GM19395 (cell line): Measurements from ENCODE around the gene MTHFD1L.

Source experiments
- ATAC-seq: cut with Tn5 transposase; IDR thresholded peaks from one replicate; pipeline ENCODE4 v1.9.1; 2021; ENCODE audit warnings: mild to moderate bottlenecking, moderate library complexity; ENCODE audit not compliant: unreplicated experiment

The MTHFD1L gene

DNA sequence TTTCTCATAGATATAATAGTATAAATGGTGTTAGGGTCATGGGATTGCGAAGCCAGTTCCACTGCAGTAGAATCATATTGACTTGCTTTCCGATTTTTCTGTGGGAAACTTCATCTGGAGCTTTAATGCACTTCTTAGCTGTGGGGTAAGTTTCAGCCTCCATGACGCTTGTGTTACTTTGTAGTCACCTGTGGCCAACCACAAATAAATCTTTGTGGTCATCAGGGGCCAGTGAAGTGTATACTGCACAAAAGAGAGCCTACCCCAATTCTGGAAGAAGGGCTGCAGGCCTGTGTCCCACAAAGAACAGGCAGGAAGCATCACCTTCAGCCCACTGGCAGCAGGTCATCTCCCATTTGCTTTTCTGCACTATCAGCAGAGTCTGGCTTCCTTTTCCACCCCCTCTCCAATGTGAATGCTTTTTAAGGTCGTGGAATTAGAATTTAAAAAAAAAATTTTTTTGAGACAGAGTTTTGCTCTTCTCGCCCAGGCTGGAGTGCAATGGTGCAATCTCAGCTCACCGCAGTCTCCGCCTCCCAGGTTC is 32.0 kb downstream of the MTHFD1L start:
- peak; percentile 61 for ATAC-seq

DNA sequence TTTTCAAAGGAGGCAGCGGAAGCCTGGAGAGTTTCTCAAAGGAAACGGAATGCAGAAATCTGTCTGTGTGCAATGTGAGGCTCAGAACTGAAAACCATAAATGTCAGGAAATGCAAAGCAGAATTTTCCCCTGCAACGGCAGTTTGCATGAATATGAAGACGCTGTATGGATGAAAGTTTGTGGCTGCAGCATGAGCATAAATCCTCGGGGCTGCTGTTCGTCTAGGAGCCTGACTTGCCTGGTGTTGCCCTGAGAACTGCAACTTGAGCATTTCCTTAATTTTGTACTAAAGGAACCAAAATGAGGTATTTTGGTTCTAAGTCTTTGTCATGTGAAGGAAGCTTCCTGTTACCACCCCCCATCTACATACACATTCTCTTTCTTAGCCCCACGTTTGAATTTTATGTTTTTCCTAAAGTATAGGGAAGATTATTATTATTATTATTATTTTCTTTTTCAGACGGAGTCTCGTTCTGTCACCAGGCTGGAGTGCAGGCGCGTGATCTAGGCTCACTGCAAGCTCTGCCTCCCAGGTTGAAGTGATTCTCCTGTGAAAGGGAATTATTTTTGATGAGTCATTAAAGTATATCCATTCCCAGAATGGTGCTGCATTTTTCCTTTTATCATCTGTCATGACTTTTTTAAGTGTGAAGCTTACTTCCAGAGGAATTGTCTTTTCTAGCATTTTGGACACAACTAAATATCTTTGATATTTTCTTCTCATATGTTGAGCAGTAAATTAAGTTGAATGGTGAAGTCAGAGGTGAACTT is 33.1 kb downstream of the MTHFD1L start:
- ATAC-seq, result peak; percentile 36

DNA sequence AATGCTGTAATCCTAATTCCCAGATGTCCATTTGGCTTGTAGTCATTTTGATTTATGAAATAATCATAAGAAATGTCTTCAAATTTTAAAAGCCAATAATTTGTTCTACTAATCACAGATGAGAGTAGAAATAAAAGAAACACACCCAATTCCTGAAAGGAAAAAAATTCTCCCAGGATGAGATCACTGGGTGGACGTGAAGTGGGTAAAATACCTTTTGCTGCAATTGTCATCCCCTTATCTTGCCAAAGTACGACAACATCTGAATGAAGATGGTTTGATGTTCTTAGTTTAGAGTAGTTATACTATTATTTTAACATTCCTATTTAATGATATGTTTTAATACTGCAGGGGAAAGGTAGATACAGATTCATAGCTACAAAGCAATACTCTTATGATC is 33.7 kb downstream of the MTHFD1L start:
- ATAC-seq, result no peak

DNA sequence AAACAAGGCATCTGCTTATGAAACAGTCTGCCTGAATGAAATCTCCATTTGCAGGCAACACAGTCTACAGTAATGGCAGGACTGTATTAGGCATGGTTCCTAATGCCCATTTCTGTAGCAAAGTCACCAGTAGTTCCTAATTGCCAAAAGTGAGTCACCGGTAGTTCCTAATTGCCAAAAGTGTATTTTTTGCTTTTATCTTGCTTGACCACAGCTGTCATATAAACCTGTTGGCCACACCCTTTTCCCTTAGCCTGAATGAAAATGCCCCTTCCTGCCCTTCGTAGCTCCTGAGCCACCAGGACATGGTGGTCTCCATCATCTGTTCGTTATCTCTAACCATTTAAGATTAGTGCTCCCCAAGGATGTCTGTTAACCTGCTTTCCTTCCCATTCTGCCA is 34.5 kb downstream of the MTHFD1L start:
- no peak for ATAC-seq

DNA sequence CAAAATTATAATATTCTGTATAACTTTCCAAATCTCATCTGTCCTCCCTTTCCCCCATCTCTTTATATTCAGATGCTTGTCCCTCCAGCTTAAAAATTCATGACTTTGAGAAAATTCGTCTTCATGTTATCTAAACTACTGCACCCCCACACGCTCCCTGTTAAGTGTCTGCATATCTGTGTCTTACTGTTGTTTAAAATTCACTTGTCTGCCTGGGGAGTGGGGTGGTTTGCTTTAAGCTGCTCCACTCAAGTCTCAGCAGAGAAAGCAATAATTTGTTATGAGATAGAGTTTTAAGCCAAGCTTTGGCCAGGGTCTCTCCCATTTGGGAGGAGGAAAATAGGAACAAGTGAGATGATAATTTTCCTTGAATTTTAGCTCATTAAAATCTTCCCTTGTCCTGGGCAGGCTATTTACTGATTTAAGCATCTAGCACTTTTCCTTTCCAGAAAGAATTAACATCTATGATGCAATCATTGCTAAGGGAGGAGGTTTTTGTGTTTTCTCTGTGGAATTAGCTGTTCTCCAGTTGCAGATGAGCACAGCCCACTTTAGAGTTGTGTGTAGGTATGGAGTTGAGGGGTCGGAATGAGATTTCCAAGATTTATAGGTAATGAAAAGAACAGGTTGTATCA is 36.8 kb downstream of the MTHFD1L start:
- no peak for ATAC-seq

DNA sequence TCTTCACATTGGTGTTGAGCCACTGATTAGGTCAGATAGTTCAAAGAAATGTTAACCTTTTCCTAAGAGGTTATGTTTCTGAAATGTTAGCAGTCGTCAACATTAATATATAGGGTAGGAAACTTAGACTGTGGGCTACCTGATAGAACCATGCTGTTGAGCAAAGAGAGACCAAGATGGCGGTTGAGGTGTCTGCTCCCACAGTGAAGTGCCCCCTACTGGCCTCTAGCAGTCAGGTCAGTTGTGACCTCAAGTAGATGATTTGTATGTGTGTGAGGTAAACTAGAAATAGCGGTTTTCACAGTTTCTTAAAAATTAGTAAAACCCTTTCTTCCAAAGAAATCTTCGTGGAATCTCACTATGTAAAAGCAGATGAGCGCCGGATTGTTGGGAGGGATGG is 40.3 kb downstream of the MTHFD1L start:
- ATAC-seq, result no peak

DNA sequence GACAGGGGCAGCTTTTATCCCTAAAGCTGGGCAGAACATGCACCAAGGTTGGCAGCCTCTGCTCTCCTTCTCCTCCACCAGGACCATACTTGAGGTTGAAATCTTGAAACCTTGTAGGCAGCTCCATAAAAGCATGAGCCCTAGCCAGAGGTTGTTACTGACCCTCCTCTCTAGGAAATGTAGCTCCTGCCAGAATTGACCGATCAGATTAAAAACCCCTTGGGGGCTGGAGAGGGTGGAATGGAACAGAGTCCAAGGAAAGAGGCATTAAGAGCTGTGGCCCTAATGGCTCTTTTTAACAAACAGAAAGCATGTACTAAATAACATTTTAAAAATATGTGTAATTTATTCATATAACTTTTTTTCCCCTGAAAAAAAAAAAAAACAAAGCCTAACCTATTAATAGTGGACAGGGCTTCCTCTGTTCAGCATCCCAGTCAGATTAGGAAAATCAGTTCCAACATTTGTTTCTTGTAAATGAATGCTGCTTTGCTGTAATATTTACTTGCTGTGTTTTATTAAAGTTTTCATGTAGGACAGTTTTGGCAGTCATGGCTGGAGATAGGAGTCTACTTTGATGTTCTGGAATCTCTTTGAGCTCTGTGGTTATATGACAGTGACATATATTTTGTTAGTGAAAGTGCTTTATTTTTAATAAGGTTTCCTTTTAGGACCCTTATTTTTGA is 41.3 kb downstream of the MTHFD1L start:
- ATAC-seq, result no peak

DNA sequence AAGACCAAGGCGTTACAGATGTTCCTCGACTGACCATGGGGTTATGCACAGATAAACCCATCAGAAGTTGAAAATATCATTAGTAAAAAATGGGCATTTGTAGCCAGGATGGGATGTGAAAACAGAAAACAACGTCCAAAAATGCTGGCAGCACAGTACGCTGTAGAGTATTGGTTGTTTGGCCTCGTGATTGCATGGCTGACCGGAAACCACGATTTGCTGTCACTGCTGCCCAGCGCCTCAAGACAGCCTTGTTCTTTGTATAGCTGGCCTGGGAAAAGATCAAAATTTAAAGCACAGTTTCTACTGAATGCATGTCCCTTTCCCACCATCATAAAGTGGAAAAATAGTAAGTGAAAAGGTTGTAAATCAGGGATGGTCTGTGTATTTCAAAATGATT is 41.9 kb downstream of the MTHFD1L start:
- no peak for ATAC-seq

DNA sequence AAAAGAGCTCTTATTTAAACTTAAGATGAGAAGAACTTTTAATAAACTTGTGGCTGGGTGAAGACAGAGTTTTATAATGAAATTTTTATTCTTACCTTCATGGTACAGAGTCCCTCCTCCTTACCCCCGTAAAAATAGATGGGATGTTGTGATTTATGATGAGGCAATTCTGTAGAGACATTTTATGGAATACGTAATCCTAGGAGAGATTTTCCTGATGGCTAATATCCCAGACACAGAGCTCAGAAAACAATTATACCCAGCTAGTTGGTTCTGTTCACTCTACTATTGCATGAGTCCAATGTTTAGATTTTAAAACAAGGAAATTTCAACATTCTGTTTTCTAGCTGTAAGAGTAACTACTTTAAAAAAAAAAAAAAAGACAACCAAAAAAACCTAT is 43.4 kb downstream of the MTHFD1L start:
- no peak for ATAC-seq

DNA sequence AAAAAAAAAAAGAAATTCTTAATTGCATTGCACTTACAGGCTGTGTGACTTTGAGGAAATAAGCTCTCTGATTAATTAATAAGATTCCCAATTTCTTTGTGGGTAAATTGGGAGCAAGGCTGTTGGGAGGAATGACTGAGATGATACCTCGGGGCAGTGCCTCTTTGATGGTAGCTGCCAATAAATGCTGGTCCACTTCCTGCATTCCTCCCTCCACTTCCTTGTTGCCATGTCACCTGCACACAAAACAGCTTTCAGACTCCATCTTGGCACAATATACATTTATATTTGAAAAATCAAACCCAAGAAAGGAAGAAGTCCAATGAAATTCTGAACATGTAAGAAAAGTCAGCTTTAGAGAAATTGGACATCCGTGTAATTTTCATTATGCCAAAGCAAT is 45.1 kb downstream of the MTHFD1L start:
- ATAC-seq, result no peak

DNA sequence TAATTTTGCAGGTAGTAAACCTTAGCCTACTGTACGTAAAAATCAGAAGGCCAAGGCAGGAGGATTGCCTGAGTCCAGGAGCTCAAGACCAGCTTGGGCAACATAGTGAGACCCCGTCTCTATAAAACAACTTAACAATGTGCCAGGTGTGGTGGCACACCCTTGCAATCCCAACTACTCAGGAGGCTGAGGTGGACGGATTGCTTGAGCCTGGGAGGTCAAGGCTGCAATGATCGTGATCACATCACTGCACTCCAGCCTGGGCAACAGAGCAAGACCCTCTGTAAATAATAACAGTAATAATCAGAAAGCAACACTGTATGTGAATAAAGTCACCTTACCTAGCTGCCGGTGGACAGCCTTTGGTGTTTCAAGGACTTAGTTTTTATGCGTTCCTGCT is 48.9 kb downstream of the MTHFD1L start:
- no peak for ATAC-seq

DNA sequence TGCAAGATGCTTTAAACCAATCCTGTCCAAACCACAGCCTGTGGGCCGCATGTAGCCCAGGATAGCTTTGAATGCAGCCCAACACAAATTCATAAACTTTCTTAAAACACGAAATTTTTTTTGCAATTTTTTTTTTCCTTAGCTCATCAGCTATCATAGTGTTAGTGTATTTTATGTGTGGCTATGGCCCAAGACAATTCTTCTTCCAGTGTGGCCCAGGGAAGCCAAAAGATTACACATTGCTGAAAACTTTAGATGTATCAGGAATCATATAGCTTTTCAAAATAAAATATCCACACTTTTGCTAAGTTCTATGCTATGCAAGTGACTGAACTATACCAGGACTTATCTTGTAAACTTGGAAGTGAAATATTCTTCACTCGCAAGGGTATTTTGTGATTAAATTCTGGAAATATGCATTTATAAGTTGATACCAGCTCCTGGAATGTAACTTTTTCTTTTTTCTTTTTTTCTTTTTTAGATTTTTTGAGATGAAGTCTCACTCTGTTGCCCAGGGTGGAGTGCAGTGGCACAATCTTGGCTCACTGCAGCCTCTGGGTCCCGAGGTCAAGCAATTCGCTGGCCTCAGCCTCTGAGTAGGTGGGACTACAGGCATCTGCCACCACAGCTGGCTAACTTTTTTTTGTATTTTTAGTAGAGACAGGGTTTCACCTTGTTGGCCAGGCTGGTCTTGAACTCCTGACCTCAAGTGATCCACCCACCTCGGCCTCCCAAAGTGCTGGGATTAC is 49.8 kb downstream of the MTHFD1L start:
- ATAC-seq, result no peak

DNA sequence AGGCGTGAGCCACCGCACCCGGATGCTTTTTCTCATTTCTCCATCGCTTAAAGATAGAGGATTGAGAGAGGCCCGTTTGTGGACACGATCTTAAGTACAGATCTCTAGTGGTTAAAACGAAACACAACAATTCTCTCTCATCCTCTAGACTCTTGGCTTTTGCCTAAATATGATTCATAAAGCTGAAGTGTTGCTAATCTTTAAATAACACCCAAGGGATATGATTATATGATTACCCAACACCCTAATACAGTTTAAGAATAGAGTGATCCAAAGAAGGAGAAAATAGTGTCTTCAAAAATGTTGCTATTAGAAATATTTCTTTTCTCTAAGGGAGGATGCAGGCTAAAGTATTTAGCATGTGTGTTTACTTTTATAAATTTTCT is 50.4 kb downstream of the MTHFD1L start:
- no peak for ATAC-seq

DNA sequence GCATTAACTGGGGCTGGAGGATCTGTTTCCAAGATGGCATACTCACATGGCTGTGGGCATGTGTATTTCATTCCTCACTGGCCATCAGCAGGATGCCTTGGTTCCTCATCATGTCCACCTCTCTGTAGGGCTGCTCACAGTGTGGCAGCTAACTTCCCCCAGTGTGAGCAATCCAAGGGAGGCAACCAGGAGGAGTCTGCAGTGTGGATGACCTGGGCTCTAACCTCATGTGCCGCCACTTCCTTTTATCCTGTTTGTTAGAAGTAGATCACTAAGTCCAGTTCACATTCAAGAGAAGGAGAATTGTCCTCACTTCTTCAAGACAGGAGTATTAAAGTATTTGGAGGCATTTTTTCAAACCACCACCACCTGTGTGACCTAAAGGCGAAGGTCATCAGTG is 54.4 kb downstream of the MTHFD1L start:
- ATAC-seq, result no peak

DNA sequence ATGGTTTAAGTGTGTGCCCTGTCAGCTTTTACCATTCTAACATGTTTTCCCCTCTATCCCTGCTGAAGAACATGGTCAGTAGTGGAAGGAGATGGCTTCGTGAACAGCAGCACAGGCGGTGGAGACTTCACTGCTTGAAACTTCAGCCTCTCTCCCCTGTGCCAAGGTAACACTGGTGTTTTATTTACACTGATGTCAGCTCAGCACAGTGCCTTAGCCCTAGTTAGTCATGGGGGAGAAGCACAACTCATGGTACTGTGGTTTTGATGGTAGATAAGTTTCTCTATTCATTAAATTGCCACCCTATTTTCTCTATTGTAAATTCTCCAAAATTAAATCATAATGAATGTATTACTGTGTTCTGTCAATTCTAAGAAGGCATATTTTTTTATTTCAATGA is 56.6 kb downstream of the MTHFD1L start:
- ATAC-seq, result no peak

DNA sequence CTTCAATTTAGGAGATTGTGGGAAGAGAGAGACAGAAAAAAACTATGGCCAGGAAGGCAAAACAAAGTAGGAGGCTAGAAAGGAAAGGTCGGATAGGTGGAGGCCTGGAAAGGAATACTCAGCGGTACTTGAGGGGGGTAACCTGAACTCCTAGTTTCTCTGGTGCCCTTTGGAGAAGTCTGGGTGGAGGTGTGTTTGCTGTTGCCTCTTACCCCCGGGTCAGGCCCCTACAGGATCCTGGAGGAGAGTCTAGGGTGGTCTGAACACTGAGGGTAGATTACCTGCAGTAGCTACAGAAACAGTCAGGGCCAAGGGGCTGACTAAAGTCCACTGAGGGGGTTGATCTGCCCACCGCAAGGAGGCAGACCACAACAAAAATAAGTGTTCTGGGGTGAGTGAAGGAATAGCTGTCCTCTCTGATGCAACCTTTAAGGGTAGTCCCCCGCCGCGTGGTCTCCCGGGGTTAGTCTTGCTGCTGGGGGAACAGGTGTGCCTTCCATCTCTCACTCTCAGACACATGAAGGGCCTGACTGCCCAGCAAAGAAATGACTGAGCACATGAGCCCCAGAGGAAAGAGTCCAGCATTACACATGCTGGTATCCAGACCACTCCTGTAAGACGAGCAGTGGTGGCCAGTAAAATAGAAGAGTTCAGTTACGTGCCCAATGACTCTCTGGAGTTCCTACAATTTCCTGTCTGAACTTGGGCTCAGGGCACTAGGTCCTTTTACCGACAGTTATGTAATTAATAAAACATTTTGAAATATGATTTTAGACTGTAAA is 59.5 kb downstream of the MTHFD1L start:
- no peak for ATAC-seq

DNA sequence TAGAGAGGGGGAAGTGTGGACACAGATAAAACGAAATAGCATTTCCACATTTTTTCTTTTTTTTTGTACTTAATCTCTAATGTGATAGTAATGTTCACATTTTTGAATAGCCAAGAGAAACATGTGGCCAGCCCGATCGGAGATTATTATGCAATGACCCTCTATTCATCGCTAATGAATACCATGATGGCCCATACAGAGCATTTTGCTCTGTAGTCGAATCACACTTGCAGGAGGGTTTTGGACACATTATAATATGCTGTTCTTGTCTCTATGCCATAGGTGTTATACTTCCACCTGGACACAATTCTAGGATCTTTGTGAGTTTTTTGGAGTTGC is 60.1 kb downstream of the MTHFD1L start:
- ATAC-seq, result no peak

DNA sequence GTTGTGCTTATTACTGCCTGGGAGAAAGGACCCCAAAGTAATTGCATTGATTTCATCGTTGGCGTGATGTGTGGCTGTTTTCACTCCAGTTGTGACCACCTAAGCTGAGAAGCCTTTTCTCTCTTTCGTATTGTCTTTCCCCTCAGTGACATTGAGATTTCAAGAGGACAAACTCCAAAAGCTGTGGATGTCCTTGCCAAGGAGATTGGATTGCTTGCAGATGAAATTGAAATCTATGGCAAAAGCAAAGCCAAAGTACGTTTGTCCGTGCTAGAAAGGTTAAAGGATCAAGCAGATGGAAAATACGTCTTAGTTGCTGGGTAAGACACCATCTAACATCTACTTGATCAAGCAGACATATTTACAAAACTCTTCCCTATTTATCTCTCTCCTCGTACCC is 60.5 kb downstream of the MTHFD1L start:
- no peak for ATAC-seq

DNA sequence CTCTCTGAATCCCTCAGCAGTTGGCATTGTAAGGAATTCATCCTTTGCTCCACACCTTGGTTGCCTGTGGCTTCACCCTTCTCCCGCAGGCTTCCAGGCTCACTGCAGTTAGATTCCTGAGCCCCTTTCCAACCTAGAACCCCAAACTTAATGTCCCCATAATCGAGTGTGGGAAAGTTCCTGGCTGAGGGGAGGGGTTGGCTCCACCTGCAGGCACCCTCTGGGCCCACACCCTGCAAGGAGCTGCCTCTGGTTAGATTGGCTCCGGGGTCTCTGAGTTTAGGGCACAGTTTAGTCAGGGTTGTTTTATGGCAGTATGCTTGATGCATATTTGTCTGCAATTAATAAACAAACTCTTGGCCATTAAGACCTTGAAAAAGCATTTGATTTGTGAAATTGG is 63.4 kb downstream of the MTHFD1L start:
- ATAC-seq, result no peak

DNA sequence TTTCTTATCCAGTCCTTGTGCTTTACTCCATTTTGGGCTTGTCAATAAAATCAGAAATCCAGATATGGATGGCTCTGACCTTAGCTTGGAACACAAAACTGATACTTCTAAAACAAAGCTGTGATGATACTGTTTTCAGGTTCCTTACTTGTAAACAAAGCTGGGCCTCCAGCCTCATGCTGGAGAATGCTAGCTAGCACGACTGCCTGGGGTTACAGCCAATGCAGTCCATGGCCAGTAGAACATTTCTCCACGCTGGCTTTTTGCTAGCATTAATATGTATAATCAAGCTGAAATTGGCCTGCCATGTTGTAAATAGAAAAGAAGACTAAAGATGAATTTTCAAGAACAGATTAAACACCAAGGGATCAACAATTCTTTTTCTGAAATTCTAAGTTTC is 63.9 kb downstream of the MTHFD1L start:
- no peak for ATAC-seq

DNA sequence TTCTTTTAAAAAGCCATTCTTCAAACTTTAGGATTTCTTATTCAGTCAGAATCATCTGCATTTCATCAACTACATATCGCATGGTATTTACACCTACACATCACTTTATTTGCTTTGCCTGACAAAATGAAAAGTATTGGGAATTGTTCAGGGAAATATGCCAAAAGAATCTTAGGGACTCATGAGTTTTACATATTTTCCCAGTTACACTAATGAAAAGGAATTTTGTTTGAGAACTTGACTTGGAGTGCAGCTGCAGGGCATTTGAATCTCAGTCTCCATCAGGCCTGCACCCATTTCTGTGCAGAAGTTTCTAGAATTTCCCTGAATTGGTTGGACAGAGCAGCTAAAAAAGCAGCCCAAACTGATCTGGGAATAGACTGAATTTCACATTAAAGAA is 65.3 kb downstream of the MTHFD1L start:
- ATAC-seq, result no peak
